Measurements from ENCODE around the gene WDFY4.

Gene WDFY4

DNA sequence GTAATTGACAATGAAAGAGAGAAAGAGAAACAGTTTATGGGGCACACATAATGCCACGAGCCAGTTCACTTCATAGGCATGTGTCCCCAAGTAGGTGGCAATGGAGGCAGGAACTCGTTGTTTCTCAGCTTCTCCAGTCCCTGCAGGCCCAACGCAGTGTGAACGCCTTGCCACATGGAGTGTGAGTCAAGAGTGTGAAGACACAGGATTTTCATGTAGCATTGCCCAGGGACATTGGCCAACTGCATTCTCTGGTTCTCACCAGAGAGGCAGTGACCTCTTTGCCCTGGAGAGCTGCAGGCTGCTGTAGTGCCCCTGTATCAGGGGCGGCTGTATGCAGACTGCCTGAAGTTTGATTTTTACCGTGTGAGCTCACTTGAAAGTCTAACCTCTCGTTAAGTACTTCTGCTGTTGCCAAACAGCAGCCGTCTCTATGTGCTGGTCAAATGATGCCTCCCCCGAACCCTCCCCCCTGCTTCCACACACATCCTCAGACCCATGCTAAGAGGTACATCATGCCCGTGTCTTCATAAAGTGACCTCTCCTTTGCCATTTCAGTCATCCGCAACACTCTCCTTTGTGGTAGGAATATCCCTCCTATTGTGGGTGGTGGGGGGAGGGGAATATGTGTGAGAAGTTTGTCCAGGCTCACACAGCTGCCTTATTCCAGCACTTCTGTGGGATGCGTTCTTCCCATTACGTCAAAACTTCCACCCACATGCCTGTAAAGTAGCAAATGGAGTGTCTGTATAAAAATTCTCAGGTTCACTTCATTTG is 242.3 kb downstream of the WDFY4 start:
- no peak for DNase-seq

DNA sequence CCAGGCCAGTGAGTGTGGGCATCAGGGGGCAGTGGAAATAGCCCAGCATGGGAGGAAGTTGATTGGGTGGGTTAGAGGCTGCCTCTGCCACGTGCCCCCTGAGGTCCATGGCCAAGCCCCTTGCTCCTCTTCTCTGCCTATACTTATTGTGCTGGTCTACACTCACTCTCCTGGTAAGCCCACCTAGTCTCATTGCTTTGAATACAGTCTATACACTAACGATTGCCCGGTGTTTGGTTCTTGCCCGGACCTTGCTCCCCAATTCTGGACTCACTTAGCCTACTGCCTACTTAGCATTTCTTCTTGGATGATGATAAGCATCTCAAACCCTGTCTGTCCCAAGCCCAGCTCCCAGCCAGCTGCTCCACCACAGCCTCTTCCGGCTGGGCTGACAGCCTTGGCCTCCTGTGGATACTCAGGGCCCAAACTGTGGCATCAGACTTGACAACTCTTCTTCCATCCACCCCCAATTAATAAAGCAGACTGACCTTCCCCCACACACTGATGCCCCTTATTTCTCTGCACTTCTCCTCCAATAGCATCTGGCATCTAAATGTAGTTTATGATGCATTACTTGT is 244.8 kb downstream of the WDFY4 start:
- no peak for DNase-seq

DNA sequence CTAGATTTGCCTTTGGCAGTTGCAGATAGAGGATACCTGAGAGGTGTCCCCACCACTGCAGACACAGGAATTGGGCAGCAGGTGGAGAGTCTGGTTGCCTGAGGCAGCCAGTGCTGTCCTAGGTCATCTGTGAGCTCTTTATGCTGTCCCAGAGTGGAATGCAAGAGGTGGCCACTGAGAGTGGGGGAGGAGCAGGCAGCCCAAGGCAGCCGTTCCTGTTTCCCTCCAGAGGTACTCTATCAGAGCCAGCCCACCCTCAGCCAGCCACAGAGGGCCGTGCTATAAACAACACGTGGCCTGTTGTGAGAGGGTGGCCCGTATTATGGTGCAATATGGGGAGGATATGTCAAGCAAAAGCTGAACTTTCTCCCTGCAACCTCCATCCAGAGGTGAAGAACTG is 246.5 kb downstream of the WDFY4 start:
- peak; percentile 1 for DNase-seq

DNA sequence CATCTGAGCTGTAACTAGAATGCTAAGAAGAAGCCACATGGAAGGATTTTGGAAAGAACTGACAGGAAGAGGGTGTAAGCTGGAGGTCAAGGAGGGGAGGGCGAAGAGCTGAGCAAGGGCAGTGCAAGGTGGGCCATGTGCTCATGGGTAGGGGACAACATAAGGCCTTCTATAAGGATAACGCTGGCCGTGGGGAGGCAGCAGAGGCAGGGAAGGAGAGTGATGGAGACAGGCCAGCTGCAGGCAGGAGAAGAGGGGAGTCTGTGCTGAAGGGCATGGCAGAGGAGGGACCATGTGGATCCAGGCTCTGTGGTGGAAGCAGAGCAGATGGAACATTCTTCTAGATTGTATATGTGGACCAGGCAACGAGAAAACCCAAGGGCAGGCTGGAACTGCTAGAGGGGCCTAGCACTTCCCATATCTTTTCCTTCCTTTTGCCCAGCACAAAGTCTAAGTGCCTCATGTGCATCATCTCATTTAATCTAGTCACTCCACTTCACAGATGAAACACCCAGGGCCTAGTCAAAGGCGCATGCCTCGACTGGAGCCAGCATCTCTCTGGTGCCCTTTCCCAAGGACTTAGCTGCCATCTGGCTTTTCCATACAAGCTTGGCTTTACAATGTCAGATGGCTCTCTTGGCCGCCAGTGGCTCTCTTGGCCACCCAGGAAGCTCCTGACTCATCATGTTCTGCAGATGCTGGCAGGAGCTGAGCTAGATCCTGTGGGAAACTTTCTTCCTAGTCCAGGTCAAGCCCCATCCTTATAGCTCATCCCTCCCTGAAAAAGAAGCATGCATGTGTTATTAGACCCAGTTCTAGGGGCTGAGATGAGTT is 248.4 kb downstream of the WDFY4 start:
- no peak for DNase-seq

DNA sequence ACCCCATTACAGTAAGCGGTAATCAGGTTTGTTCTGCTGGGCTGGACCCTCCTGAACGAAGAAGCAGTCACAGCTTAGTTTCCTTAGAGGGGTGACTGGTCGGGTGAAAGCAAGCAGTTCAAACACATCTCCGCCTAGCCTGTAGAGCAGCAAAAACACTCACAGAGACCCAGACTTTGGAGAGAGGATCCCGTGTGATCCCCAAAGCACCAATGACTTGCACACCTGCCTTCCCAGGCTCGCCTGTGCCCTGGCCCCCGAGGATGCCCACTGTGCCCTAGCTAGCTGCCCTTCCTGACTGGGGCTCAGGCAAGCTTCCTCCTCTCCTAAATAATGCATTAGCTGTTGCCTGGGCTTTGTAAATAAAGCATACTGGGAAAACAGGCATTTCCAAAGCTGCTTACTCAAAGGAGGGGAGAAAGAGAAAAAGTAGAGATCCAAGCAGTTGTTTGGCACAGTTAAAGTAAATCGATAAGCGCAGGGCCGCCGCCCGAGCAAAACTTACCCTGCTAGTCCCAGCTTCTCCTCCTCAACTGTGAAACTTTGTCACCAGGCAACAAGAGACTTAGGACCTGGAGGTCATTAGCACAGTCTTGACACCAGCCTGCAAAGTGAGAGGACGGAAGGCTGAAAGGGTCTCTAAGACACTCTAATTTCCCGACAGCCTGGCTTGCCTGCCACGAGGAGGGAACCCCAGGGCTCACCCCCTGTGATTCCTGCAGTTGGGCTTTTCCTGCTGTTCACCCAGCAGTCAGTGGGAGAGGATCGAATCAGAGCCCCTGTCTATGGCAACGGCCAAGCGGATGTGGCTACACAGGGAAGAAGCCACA is 250.2 kb downstream of the WDFY4 start:
- DNase-seq, result no peak

DNA sequence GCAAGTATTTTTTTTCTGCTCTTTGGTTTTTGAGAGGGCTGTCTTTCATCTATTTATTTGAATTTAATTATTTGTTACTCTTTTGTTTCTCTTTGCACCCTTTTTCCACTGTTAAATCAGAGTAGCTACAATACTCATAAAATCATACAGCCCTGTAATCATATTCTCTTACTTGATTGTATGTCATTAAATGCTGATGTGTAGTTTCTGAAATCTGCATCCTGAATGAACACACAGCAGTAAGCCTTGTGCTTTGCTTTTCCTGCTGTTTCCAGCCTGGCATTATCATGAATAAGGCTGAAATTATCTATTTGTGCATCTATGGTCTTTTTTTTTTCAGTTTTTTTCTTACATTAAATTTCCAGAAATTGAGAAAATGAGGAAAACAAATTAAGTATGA is 250.9 kb downstream of the WDFY4 start:
- DNase-seq, result no peak

DNA sequence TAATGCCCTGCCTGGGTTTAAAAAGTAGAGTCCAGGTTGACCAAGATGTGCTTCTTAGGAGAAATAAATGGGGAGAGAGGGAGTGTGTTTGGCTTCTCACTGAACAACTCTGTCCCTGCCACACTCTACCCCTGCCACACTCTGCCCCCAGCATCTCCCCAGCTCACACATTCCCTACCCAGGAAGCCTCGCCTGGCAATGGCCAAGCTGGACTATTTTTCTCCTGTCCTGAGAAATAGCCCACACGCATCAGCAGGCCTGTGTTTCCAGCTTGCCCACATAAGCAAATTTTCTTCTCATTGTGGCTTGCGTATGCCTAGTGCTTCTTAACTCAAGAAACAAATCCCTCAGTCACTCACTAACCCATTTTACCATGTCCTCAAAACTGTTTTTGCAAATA is 253.1 kb downstream of the WDFY4 start:
- no peak for DNase-seq

DNA sequence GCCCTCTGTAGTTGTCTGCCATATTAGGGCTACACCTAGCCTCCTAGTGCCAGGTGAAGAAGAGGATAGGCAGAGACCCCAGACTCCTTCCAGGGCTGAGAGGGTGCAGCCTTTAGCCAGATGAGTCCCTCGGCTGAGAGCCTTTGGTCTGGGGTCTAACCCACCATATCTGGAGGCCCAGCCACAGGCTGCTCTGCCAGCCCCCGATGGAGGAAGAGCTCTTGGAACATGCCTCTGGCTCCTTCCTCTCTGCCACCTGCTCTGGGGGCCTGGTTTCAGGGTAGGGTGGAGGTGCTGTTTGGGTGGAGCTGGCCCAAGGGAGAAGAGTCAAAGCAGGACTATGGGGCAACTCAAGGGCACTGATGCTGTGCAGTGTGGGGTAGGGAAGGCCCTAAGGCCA is 253.6 kb downstream of the WDFY4 start:
- DNase-seq, result no peak

DNA sequence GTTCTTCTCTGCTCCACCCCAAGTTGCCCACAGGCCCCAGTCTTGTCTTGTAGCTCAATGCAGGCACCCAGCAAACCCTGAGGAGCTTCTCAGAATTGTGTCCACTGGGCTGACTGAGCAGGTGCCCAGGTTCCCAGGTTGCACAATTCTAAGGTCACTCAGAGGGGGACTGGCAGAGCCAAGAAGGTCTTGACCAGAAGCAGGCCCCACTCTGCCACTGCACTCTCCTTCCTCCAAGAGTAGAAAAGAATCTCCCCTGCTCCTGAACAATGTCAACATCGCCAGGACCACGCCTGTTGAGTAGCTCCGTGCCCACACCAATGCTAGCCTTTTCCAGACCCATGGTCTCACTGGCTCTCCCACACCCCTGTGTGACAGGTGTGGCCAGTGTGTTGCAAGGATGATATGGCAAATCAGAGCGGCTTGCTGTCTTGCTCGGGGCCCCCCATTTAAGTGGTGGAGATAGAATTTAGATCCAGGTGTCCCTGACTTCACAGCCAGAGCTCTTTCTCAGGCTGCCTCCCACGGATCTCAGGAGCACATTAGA is 254.4 kb downstream of the WDFY4 start:
- no peak for DNase-seq

DNA sequence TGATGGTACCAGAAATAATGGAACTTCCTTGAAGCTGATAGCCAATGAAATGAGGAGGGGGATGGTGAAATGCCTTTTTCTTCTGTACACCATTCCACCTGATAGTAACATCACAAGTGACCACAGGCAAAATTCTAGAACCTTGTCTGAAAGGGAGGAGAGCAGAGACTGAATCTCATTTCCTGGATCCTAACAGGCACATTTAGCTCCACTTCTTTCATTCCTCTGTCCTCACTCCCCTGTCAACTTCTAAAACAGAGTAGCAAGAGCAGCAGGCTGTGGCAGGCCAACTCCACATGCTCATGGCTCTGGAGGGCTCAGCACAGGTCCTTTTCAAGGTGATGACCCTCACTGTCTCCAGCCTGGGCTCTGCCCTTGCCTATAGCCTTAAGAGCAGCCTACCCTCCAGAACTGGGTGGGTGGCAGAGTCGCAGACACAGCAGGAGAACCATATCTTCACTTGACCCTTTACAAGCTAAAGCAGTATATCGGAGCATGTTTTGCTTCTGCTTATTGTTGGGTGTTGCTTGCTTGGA is 255.2 kb downstream of the WDFY4 start, which contains the start of gene LRRC18:
Gene LRRC18 (minus strand): TSS at position 51 of the 536 bp plus-strand sequence. CDS start 25,685 bp downstream, outside the sequence.
- no peak for DNase-seq

DNA sequence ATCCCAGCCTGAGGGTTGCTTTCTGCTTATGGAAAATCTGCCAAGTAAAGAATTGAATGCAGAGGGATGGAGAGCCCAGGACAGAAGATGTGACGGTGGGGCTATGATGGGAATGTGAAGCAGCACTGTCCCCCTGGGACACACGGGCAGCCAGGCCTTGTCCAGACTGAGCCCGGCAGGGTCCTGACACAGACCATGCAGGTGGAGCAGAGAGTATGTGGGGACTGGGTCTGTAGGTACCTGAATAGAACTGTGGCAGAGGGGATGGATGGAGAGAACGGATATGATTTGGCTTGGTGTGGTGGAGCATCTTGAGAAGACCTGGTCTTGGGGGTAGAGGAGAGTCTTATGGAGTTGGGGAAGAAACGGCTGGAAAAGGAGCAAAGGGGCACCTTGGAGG is 255.7 kb downstream of the WDFY4 start:
- no peak for DNase-seq

DNA sequence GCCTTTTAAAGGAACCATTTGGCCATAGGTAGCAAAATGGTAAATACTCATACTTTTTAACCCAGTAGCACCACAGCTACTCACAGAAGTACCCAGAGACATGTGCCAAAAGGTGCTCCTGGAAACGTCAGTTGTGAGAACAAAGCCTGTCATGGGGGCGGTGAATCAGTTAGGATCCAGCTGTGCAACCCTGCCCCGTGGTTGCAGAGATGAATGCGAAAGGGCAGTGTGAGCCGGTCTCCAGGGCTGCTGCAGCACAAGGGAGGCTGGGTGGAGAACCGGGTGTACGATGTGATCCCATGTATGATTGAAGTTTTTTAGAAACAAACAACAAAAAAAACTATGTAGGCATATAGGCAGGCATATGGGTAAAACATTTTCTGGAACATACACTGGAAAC is 256.3 kb downstream of the WDFY4 start:
- no peak for DNase-seq

DNA sequence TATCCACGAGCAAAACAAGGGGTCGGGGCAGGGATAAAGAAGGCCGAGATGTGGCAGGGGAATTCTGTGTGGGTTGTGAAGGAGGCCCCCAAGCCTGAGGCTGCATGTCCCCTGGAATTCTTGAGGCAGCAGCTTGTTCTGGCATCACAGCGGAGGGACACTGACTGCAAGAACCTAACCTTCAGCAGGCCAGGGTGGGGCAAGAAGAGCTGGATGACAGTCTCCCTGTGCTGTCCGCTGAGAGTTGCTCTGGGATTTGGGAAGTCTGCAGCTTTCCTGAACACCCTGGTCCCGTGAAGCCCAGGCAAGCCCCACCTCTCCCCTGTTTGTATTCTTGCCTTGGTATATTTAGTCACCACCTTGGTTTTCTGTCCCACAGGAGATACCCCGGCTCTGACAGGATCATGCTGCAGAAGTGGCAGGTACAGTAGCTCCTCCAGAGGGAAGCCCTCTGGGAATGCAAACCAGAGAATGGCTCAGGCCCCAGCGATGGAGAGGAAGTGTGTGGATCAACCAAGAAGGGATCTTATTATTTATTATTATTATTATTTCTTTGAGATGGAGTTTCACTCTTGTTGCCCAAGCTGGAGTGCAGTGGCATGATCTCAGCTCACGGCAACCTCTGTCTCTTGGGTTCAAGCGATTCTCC is 256.9 kb downstream of the WDFY4 start:
- no peak for DNase-seq

DNA sequence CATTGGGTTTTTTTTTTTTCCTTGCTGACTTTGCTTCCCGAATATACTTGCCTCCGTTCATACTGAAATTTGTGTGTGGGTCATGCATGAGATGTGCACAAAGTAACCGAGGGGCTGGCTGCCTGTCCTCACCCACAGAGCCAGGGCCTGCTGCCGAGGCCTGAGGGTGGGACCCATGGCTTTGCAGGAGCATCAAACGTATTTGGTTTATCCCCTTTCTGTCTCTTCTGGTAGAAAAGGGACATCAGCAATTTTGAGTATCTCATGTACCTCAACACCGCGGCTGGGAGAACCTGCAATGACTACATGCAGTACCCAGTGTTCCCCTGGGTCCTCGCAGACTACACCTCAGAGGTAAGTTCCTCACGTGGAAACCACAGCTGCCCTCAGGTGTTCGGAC is 258.4 kb downstream of the WDFY4 start:
- no peak for DNase-seq

DNA sequence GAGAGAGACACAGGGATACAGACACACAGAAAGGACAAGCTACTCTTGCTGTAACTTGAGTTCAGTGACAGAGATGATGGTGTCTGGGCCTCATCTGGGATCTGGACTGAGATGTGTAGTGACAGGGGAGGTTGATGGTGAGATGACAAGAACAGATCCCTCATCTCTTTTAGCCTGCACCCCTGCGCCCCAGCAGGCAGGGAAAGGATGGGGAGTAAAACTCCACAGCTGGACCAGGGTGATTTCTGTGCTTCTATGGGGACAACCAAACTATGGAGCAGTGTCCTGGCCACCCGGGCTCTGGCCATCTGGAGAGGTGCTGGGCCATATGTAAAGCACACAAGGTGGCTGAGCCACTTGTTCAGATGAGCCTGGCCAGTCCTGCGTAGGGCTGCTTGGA is 259.5 kb downstream of the WDFY4 start:
- DNase-seq, result no peak

DNA sequence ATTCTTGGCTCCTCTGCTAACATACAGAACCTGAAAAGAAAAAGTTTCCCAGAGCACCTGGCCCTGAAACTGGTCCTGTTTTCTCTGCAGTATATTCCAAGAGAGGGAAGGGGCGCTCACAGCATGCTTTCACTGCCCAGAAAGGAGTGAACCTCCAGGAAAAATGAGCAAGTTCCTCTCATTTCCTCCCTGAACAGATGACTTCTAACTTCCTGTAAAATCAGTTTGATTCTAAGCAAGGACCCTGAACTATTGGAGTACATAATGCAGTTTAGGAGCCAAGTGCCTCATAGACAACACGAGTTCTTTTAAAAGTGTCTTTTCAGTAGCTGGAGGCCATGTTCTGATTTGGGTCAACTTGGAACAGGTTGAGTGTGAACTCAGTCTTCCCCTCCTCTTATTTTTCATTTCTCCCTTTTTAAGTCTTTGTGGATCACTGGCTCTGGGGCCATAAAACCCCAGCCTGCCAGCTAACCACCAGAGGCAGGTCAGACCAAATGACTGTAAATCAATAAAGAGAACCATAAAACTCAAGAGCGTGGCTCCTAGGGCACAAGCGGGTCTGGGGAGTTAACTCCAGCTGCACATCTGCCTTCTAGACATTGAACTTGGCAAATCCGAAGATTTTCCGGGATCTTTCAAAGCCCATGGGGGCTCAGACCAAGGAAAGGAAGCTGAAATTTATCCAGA is 260.9 kb downstream of the WDFY4 start:
- no peak for DNase-seq

DNA sequence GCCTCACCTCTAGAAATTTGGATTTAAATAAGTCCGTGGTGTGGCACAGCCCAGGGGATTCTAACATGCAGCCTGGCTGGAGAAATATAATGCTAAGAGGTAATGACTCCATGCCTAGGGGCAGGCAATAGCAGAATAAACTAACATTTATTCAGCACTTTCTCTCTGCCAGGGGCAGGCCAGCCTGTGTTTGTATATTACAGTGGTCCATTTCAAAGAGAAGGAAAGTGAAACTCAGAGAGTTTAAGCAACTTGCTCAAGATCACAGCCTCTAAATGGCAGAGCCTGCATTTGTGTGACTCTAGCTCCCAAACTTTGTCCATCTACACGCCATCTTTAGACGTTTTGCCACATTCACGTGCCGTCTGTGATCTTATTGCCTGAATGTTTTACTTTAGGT is 261.7 kb downstream of the WDFY4 start:
- no peak for DNase-seq

DNA sequence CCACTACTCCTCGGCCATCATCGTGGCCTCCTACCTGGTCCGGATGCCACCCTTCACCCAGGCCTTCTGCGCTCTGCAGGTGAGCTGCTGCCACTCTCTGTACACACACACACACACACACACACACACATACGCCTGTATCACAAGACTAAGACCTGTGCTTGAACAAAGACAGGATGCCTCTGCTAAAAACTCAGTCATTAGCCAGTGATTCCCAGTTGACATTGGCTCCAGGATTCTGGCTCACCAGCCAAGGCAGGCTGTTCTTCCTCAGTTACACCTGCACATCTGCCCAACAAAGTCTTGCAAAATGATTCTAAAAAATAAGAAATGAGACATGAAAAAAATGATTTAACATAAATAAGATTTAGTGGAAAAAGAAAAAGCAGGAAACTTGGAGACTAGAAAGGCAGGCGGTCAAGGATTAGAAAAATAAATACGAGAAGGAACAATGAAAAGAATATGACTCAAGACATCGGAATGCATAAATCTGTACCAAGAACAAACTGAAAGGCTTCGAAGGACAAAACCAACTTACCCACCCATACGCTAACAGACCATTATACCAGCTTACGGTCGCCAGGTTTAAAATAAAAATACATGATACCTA is 262.3 kb downstream of the WDFY4 start:
- DNase-seq, result no peak

DNA sequence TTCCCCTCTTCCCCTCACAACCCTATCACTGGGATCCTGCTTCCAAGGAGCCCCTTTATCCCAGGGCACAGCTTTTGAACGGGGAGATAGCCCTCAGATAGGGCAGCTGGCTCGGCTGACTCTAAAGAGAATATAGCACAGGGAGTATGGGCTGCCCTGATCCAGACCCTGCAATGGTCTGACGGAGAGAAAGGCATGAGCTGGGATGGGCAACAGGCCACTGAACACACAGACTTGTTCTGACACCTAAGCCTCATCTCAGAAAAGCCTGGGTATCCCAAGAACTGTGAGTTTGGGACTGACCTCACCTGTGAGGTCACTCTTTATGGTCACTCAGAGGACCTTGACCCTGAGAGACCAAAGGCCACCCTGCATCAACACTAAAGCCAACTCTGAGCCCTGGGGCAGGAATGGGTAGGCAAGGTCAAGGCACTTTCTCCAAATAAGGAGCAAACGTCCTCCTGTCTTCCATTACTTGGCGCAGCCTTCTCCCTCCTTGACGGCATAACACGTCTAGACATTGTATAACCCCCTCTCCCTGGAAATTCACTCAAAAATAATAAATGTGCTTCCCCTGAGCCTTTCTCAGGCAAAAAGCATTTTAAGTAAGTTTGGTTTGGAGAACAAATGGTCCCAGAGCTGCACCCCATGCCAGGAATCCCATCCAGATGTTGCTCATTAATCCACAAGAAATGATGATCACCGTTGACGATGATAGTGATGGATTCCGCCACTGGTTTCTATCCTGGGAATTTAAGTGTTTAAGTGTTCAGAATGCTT is 263.2 kb downstream of the WDFY4 start:
- no peak for DNase-seq

DNA sequence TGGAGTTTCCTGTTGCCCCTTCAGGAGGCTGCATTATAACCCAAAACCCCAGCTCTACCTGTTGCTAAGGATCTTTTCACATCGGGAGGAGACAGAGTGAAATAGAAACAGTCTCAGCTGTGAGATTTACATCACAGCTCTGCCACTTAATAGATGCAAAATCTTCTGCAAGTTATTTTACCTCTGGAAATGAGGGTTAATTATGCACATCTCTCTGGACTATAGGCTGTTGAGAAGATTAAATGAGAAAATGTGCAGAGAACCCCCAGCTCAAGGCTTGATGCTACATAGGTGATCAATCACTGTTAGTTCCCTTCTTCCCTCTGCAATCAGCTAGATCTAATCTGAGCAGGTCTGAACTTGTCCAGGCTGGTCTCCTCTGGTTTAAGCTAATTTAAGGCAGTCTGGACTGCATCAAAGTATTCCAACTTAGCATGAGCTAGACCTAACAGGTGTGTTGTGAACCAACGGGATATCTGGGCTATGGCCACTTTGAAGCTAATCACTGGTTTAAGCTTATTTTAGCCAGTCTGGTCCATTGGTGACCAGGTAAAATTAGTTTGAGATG is 263.9 kb downstream of the WDFY4 start:
- DNase-seq, result no peak
